ENCODE measurements around the gene MATCAP1. TPM values are rescaled to one million over a fixed set of nuclear protein-coding genes. Genes with fewer than 3 reads are reported as not detected.

MATCAP1 gene
- total RNA-seq, 3 donors from 2014 or later (not counting 1 experiment from before 2014, with no cell fraction given) = 7.2 to 12.6 (median 10.9) TPM

- 81% methylated on average over 77 of the region's 77 CpGs for WGBS (ENCODE audit: insufficient coverage)
- Mint-ChIP-seq H3K27me3 (ENCODE audit: low read depth in 2 of 2) (peaks cover 7 to 21% of the 10 kb centered on the region in 2 donors), H3K4me3 (peak overlapping the region; percentile 45), H3K36me3 (no peaks in the 10 kb centered on the region), H3K4me1 (peaks cover 0 to 14% of the 10 kb centered on the region in 2 donors), H3K9me3 (no peaks in the 10 kb centered on the region), H3K27ac (no peak overlapping the region)
- Histone ChIP-seq H3K4me1 (ENCODE audit: control insufficient read depth, insufficient read depth, low read length) (peaks cover 8% of the 10 kb centered on the region), H3K9me3 (ENCODE audit: control insufficient read depth, insufficient read depth, low read length) (no peaks in the 10 kb centered on the region), H3K27me3 (ENCODE audit: control insufficient read depth, insufficient read depth, low read length) (peaks cover 7% of the 10 kb centered on the region), H3K4me3 (ENCODE audit: low read length) (no peak overlapping the region), H3K36me3 (ENCODE audit: control insufficient read depth, insufficient read depth, low read length) (peaks cover 25% of the 10 kb centered on the region), H3K27ac (ENCODE audit: low read length) (no peak overlapping the region)
- intact Hi-C loops (cut with micrococcal nuclease) = no loop called here
- no peak for DNase-seq
- no peak for TF ChIP-seq CTCF (IDR thresholded peaks at IDR 0.05)
- ATAC-seq = no peak
These were observed 34.3 kb downstream of the MATCAP1 start for GRCh38 chr16:67149276-67150046.

- ATAC-seq (no peak), DNase-seq (no peak)
- H3K9me3 Mint-ChIP-seq = no peaks in the 10 kb centered on the region
- H3K4me1 ChIP-seq (ENCODE audit: control insufficient read depth, insufficient read depth, low read length) = peaks cover 8% of the 10 kb centered on the region
- H3K27ac Mint-ChIP-seq = no peak overlapping the region
- no peak for TF ChIP-seq CTCF (IDR thresholded peaks at IDR 0.05)
- intact Hi-C loops (cut with micrococcal nuclease) = no loop called here
- H3K4me1 Mint-ChIP-seq = peaks cover 0 to 14% of the 10 kb centered on the region in 2 donors
- H3K27ac ChIP-seq (ENCODE audit: low read length) = no peak overlapping the region
- peaks cover 30% of the 10 kb centered on the region for H3K36me3 ChIP-seq (ENCODE audit: control insufficient read depth, insufficient read depth, low read length)
- 98% methylated on average over 11 of the region's 11 CpGs for WGBS (ENCODE audit: insufficient coverage)
- peaks cover 7 to 20% of the 10 kb centered on the region in 2 donors for H3K27me3 Mint-ChIP-seq (ENCODE audit: low read depth in 2 of 2)
- H3K9me3 ChIP-seq (ENCODE audit: control insufficient read depth, insufficient read depth, low read length) = no peaks in the 10 kb centered on the region
- H3K4me3 ChIP-seq (ENCODE audit: low read length) = no peak overlapping the region
- no peaks in the 10 kb centered on the region for H3K36me3 Mint-ChIP-seq
- peak overlapping the region; percentile 45 for H3K4me3 Mint-ChIP-seq
- H3K27me3 ChIP-seq (ENCODE audit: control insufficient read depth, insufficient read depth, low read length) = peaks cover 7% of the 10 kb centered on the region
These were observed 35.0 kb downstream of the MATCAP1 start for GRCh38 chr16:67148656-67149275.

DNA sequence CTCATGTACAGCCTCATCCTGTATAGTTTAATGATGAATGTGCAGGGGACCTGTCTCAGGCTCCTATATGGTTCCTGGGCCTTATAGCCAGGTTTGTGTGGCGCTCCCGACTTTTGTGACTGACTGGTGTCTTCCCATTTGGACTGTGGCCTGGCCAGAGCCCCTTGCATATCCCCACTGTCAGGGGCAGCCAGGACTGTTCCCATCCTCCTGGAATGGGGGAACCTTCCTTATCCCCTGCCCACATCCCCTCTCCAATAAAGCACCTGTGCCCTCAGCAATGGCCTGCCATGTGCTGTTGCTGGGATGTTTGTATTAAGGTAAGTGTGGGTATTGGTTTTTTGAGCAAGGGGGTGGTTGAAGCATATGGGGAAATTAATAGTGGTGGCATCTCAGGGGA, 35.5 kb downstream of the MATCAP1 start:
- no peak overlapping the region for H3K27ac Mint-ChIP-seq
- Histone ChIP-seq H3K36me3 (ENCODE audit: control insufficient read depth, insufficient read depth, low read length) (peaks cover 34% of the 10 kb centered on the region), H3K27me3 (ENCODE audit: control insufficient read depth, insufficient read depth, low read length) (peaks cover 7% of the 10 kb centered on the region), H3K4me1 (ENCODE audit: control insufficient read depth, insufficient read depth, low read length) (peaks cover 8% of the 10 kb centered on the region), H3K4me3 (ENCODE audit: low read length) (no peak overlapping the region), H3K27ac (ENCODE audit: low read length) (no peak overlapping the region), H3K9me3 (ENCODE audit: control insufficient read depth, insufficient read depth, low read length) (no peaks in the 10 kb centered on the region)
- no peak for ATAC-seq
- intact Hi-C loops (cut with micrococcal nuclease) = no loop called here
- no peak for TF ChIP-seq CTCF (IDR thresholded peaks at IDR 0.05)
- no peak for DNase-seq
- no peaks in the 10 kb centered on the region for H3K36me3 Mint-ChIP-seq
- peaks cover 6 to 17% of the 10 kb centered on the region in 2 donors for H3K27me3 Mint-ChIP-seq (ENCODE audit: low read depth in 2 of 2)
- H3K4me3 Mint-ChIP-seq = no peak overlapping the region
- WGBS (ENCODE audit: insufficient coverage) = 95% methylated on average over 2 of the region's 2 CpGs
- no peaks in the 10 kb centered on the region for H3K9me3 Mint-ChIP-seq
- peaks cover 0 to 13% of the 10 kb centered on the region in 2 donors for H3K4me1 Mint-ChIP-seq

Data from natural killer cell (primary cell).